ENCODE data around the gene TUBA1B. TPM values are rescaled to one million over a fixed set of nuclear protein-coding genes. Genes with fewer than 3 reads are reported as not detected.

Gene TUBA1B
- total and polyA plus RNA-seq, 2 donors from 2014 or later = 533 to 537 TPM

GRCh38 chr12:49086116-49086515 lies 45.1 kb downstream of the TUBA1B start:
- no peak for DNase-seq
- intact Hi-C loops (cut with DNase I) = no loop called here
- no peak overlapping the region for H3K27ac ChIP-seq (ENCODE audit: low read depth in 2 of 2, low read length in 2 of 2)
- TF ChIP-seq, protein P1, sequence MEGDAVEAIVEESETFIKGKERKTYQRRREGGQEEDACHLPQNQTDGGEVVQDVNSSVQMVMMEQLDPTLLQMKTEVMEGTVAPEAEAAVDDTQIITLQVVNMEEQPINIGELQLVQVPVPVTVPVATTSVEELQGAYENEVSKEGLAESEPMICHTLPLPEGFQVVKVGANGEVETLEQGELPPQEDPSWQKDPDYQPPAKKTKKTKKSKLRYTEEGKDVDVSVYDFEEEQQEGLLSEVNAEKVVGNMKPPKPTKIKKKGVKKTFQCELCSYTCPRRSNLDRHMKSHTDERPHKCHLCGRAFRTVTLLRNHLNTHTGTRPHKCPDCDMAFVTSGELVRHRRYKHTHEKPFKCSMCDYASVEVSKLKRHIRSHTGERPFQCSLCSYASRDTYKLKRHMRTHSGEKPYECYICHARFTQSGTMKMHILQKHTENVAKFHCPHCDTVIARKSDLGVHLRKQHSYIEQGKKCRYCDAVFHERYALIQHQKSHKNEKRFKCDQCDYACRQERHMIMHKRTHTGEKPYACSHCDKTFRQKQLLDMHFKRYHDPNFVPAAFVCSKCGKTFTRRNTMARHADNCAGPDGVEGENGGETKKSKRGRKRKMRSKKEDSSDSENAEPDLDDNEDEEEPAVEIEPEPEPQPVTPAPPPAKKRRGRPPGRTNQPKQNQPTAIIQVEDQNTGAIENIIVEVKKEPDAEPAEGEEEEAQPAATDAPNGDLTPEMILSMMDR (IDR thresholded peaks at IDR 0.05; ENCODE audit: borderline replicate concordance, extremely low read depth, insufficient read depth) = no peak
- H3K9me3 ChIP-seq (ENCODE audit: control insufficient read depth in 2 of 3, insufficient read depth in 1 of 3, low read length in 3 of 3) = no peaks in the 10 kb centered on the region
- H3K9ac ChIP-seq (ENCODE audit: low read length in 3 of 3) = no peak overlapping the region
- no peak for FAIRE-seq
- peaks cover 20% of the 10 kb centered on the region for H3K27me3 ChIP-seq (ENCODE audit: control insufficient read depth, insufficient read depth, low read length)
- H3K4me1 ChIP-seq (ENCODE audit: control insufficient read depth in 2 of 3, insufficient read depth in 2 of 3, low read depth in 1 of 3, low read length in 3 of 3) = peaks cover 0 to 15% (median 0%) of the 10 kb centered on the region in 3 donors
- no peak overlapping the region for H3K4me3 ChIP-seq (ENCODE audit: low read length in 3 of 3)
- H3K36me3 ChIP-seq (ENCODE audit: control insufficient read depth in 2 of 3, insufficient read depth in 3 of 3, low read length in 3 of 3) = no peaks in the 10 kb centered on the region

DNA sequence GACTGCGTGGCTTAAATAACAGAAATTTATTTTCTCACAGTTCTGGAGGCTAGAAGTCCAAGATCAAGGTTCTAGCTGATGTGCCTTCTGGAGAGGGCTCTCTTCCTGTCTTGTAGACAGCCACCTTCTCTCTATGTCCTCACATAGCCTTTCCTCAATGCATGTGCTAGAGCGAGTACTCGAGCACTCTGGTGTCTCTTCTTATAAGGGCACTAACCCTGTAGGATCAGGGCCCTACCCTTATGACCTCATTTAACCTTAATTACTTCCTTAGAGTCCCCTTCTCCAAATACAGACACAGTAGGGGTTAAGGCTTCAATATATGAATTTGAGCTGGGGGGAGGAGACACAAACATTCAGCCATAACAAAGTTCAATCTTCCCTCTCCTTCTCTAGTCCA lies 46.8 kb downstream of the TUBA1B start:
- TF ChIP-seq, protein P1 (IDR thresholded peaks at IDR 0.05; ENCODE audit: borderline replicate concordance, extremely low read depth, insufficient read depth) = no peak
- Histone ChIP-seq H3K36me3 (ENCODE audit: control insufficient read depth in 2 of 3, insufficient read depth in 3 of 3, low read length in 3 of 3) (no peaks in the 10 kb centered on the region), H3K9me3 (ENCODE audit: control insufficient read depth in 2 of 3, insufficient read depth in 1 of 3, low read length in 3 of 3) (no peaks in the 10 kb centered on the region), H3K4me1 (ENCODE audit: control insufficient read depth in 2 of 3, insufficient read depth in 2 of 3, low read depth in 1 of 3, low read length in 3 of 3) (peaks cover 0 to 5% (median 0%) of the 10 kb centered on the region in 3 donors), H3K4me3 (ENCODE audit: low read length in 3 of 3) (no peak overlapping the region), H3K9ac (ENCODE audit: low read length in 3 of 3) (no peak overlapping the region), H3K27me3 (ENCODE audit: control insufficient read depth, insufficient read depth, low read length) (peaks cover 10% of the 10 kb centered on the region), H3K27ac (ENCODE audit: low read depth in 2 of 2, low read length in 2 of 2) (no peak overlapping the region)
- DNase-seq = no peak
- intact Hi-C loops (cut with DNase I) = no loop called here
- no peak for FAIRE-seq

GRCh38 chr12:49079793-49080192 lies 51.4 kb downstream of the TUBA1B start:
- no peaks in the 10 kb centered on the region for H3K27me3 ChIP-seq (ENCODE audit: control insufficient read depth, insufficient read depth, low read length)
- no peak overlapping the region for H3K9ac ChIP-seq (ENCODE audit: low read length in 3 of 3)
- intact Hi-C loops (cut with DNase I) = no loop called here
- no peak overlapping the region for H3K27ac ChIP-seq (ENCODE audit: low read depth in 2 of 2, low read length in 2 of 2)
- no peak for DNase-seq
- TF ChIP-seq, protein P1 (IDR thresholded peaks at IDR 0.05; ENCODE audit: borderline replicate concordance, extremely low read depth, insufficient read depth) = no peak
- H3K4me3 ChIP-seq (ENCODE audit: low read length in 3 of 3) = no peak overlapping the region
- no peaks in the 10 kb centered on the region for H3K9me3 ChIP-seq (ENCODE audit: control insufficient read depth in 2 of 3, insufficient read depth in 1 of 3, low read length in 3 of 3)
- no peak for FAIRE-seq
- H3K4me1 ChIP-seq (ENCODE audit: control insufficient read depth in 2 of 3, insufficient read depth in 2 of 3, low read depth in 1 of 3, low read length in 3 of 3) = no peaks in the 10 kb centered on the region
- no peaks in the 10 kb centered on the region for H3K36me3 ChIP-seq (ENCODE audit: control insufficient read depth in 2 of 3, insufficient read depth in 3 of 3, low read length in 3 of 3)

Other genes with a start within 250 kb of the TUBA1B start
- gene FKBP11, start 205.9 kb downstream of the TUBA1B start, total RNA-seq = 35.3 TPM
- gene FKBP11, start 205.9 kb downstream of the TUBA1B start, polyA plus RNA-seq (ENCODE audit: insufficient read depth, low read depth, low replicate concordance) = 20.1 TPM
- gene ARF3, start 173.9 kb downstream of the TUBA1B start, total RNA-seq = 229 TPM
- gene ARF3, start 173.9 kb downstream of the TUBA1B start, polyA plus RNA-seq (ENCODE audit: insufficient read depth, low read depth, low replicate concordance) = 111 TPM
- gene WNT10B, start 159.7 kb downstream of the TUBA1B start, total RNA-seq = 1.9 TPM
- gene WNT10B, start 159.7 kb downstream of the TUBA1B start, polyA plus RNA-seq (ENCODE audit: insufficient read depth, low read depth, low replicate concordance) = not detected
- gene WNT1, start 153.1 kb downstream of the TUBA1B start, total RNA-seq = not detected
- not detected for gene WNT1, start 153.1 kb downstream of the TUBA1B start, polyA plus RNA-seq (ENCODE audit: insufficient read depth, low read depth, low replicate concordance)
- gene DDN, start 132.0 kb downstream of the TUBA1B start, total RNA-seq = not detected
- 27.0 TPM for gene DDN, start 132.0 kb downstream of the TUBA1B start, polyA plus RNA-seq (ENCODE audit: insufficient read depth, low read depth, low replicate concordance)
- 57.1 TPM for gene PRKAG1, start 112.6 kb downstream of the TUBA1B start, total RNA-seq
- 58.4 TPM for gene PRKAG1, start 112.6 kb downstream of the TUBA1B start, polyA plus RNA-seq (ENCODE audit: insufficient read depth, low read depth, low replicate concordance)
- gene KMT2D, start 70.6 kb downstream of the TUBA1B start, total RNA-seq = 89.9 TPM
- gene KMT2D, start 70.6 kb downstream of the TUBA1B start, polyA plus RNA-seq (ENCODE audit: insufficient read depth, low read depth, low replicate concordance) = 5.0 TPM
- gene RHEBL1, start 61.4 kb downstream of the TUBA1B start, total RNA-seq = 0.69 TPM
- 0.52 TPM for gene RHEBL1, start 61.4 kb downstream of the TUBA1B start, polyA plus RNA-seq (ENCODE audit: insufficient read depth, low read depth, low replicate concordance)
- 1.6 TPM for gene DHH, start 36.6 kb downstream of the TUBA1B start, total RNA-seq
- 0.54 TPM for gene DHH, start 36.6 kb downstream of the TUBA1B start, polyA plus RNA-seq (ENCODE audit: insufficient read depth, low read depth, low replicate concordance)
- gene LMBR1L, start 20.5 kb downstream of the TUBA1B start, total RNA-seq = 64.8 TPM
- 21.2 TPM for gene LMBR1L, start 20.5 kb downstream of the TUBA1B start, polyA plus RNA-seq (ENCODE audit: insufficient read depth, low read depth, low replicate concordance)
- 94.3 TPM for gene TUBA1A, start 57.7 kb upstream of the TUBA1B start, total RNA-seq
- 128 TPM for gene TUBA1A, start 57.7 kb upstream of the TUBA1B start, polyA plus RNA-seq (ENCODE audit: insufficient read depth, low read depth, low replicate concordance)
- 149 TPM for gene TUBA1C, start 133.7 kb upstream of the TUBA1B start, total RNA-seq
- gene TUBA1C, start 133.7 kb upstream of the TUBA1B start, polyA plus RNA-seq (ENCODE audit: insufficient read depth, low read depth, low replicate concordance) = 204 TPM
- gene PRPH, start 163.8 kb upstream of the TUBA1B start, total RNA-seq = 2.7 TPM
- gene PRPH, start 163.8 kb upstream of the TUBA1B start, polyA plus RNA-seq (ENCODE audit: insufficient read depth, low read depth, low replicate concordance) = 0.71 TPM
- 1.0 TPM for gene TROAP, start 191.9 kb upstream of the TUBA1B start, total RNA-seq
- 1.5 TPM for gene TROAP, start 191.9 kb upstream of the TUBA1B start, polyA plus RNA-seq (ENCODE audit: insufficient read depth, low read depth, low replicate concordance)
- 1.0 TPM for gene C1QL4, start 205.8 kb upstream of the TUBA1B start, total RNA-seq
- gene C1QL4, start 205.8 kb upstream of the TUBA1B start, polyA plus RNA-seq (ENCODE audit: insufficient read depth, low read depth, low replicate concordance) = not detected
- gene DNAJC22, start 215.5 kb upstream of the TUBA1B start, total RNA-seq = 16.2 TPM
- gene DNAJC22, start 215.5 kb upstream of the TUBA1B start, polyA plus RNA-seq (ENCODE audit: insufficient read depth, low read depth, low replicate concordance) = 15.1 TPM
- 23.7 TPM for gene SPATS2, start 236.1 kb upstream of the TUBA1B start, total RNA-seq
- gene SPATS2, start 236.1 kb upstream of the TUBA1B start, polyA plus RNA-seq (ENCODE audit: insufficient read depth, low read depth, low replicate concordance) = 10.0 TPM